OCI-M2 (cell line): ENCODE results near the gene CD80.

Experiments used
- DNase-seq: peaks from one replicate; lab custom pipeline; 2025; ENCODE audit not compliant: unreplicated experiment; lab: John Stamatoyannopoulos, UW

Gene CD80

DNA sequence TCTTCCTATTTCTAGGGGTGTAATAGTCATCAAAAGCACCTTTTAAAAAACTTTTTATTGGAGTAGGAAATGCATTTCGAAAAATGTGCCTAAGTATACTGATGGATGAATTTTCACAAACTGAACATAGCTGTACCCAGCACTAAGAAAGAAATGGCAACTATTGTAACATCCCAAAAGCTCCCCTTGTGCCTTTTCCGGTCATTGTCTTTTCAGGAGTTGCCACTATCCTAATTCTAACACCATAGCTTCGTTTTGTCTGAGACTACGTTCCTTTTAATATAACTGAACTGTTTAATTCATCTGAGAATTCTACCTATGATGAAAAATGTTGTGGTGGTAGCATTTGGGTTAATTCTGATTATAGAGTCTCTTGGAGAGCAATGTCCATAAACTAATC lies 59.1 kb downstream of the CD80 start:
- no peak for DNase-seq

DNA sequence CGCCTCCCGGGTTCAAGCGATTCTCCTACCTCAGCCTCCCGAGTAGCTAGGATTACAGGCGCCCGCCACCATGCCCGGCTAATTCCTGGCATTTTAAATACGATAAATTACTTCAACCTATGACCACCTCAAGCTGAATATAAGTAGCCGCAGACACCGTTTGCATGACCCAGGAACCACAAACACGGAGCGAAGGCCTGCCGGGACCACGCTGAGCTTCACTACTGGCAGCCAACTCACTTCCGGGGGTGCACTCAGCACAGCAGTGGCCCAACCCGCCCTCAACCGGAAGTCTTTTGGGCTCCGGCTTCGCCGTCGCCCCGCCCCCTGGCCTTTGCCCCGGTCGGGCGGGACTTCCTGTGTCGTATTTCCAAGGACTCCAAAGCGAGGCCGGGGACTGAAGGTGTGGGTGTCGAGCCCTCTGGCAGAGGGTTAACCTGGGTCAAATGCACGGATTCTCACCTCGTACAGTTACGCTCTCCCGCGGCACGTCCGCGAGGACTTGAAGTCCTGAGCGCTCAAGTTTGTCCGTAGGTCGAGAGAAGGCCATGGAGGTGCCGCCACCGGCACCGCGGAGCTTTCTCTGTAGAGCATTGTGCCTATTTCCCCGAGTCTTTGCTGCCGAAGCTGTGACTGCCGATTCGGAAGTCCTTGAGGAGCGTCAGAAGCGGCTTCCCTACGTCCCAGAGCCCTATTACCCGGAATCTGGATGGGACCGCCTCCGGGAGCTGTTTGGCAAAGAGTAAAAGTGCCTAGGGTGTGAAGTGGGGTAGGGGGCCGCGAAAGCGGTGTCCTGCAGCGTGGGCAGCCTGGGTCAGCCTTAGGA lies 61.0 kb downstream of the CD80 start, which contains the start of gene TIMMDC1:
TIMMDC1 (plus strand) TSS at position 362 of the 826 bp plus-strand sequence; CDS start at position 549, 187 bp downstream.
- DNase-seq, result peak; percentile 62

DNA sequence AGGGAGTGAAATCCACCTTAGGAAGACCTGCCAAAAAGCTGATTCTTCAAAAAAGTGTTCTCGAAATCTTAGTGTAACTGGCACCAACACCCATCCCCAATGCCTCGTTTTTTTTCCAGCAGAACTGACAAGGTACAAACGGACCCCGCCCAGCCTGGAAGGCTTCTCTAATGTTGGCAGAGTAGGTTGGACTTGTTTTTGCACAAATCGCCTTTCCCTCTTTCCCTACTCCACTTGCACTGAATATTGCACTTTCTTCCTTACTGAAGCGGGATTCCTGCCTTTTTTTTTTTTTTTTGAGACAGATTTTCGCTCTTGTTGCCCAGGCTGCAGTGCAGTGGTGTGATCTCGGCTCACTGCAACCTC lies 61.6 kb downstream of the CD80 start:
- no peak for DNase-seq

DNA sequence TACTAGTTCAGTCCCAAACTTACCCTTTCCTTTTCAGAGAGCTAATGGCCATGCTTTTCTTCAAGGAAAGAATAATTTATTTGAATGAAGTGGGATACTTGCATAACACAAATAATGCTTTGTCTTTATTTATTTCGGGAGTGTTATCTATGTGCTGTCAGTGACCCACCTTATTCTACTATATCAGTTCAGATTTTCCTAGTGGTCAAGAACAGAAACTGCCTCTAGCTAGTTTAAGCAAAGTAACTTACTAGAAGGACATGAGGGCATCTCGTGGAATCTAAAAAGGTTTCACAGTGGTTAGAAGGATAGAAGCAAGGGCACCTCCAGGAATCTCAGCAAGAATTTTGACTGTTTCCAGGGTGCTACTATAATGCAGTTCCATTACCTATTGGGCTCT lies 64.8 kb downstream of the CD80 start:
- no peak for DNase-seq

GRCh38 chr3:119492810-119493209 lies 66.6 kb downstream of the CD80 start:
- no peak for DNase-seq

DNA sequence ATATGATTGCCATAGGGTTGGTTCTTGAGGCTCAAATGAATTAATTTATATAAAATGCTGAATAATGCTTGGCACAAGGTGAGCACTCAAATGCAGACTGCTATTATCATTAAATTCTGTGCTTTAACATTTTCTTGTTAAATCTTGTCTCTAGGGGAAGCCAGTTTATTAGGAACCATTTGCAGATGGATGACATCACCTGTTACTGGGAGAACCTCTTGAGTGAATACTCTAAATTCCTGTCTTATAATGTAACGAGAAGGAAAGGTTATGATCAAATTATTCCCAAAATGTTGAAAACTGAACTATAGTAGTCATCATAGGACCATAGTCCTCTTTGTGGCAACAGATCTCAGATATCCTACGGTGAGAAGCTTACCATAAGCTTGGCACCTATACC lies 67.3 kb downstream of the CD80 start:
- no peak for DNase-seq

GRCh38 chr3:119490153-119490552 lies 69.3 kb downstream of the CD80 start:
- DNase-seq, result no peak

- DNase-seq, result no peak
Measured at GRCh38 chr3:119485563-119485962, 73.9 kb downstream of the CD80 start.

DNA sequence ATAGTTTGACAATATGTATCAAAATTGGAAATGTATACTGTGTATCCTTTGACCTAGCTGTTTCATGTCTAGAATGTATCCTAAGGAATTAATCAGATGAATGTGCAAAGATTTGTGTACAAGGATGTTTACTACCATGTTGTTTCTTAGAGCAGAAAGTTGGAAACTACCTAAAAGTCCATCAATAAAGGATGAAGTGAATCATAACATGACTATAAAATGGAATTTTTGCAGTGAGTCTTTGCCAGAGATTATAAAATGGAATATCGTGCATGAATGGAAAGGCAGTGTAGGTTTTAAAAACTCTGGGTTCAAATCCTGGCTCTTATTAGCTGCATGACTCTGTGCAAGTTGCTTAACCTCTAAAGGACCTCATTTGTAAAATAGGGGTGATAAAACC lies 76.3 kb downstream of the CD80 start:
- DNase-seq, result no peak

DNA sequence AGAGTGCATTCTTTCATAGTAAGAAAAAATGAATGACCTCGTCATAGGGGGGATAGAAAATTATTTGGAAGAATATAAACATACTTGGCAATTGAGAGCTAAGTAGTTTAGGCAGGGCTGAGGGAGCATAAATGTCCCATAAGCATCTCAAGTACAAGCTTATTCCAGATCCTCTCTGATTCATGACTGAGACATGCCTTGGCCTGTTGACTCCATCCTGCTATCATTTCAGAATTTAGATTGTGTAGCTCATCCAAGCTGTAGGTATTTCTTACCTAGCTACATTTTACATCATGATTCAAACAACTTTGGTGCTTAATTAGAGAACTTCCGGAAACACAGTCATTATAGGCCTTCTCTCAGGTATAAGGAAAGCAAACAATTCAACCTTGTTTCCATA lies 78.3 kb downstream of the CD80 start:
- DNase-seq, result no peak
